Natural killer cell (primary cell): ENCODE results near the gene RASA1. TPM values are rescaled to one million over a fixed set of nuclear protein-coding genes. Genes with fewer than 3 reads are reported as not detected.

ENCODE experiments used
- ATAC-seq, 3 donors: fragments of 150-1000 bp in 2 of 3; fragments of 200-7000 bp in 1 of 3; cut with Tn5 transposase; 1 replicate in 1 of 3; 2 replicates in 2 of 3; pipeline ENCODE4 v1.10.0; 2021; ENCODE audit warnings: mild to moderate bottlenecking in 2 of 3, moderate library complexity in 2 of 3
- DNase-seq, 2 donors: peaks; one replicate each; pipeline versions ENCODE4 v3.0.0 to v3.0.0-alpha.2; 2013 to 2021; ENCODE audit warnings: mixed read lengths in 1 of 2
- H3K27ac ChIP-seq: one replicate; pipeline ENCODE4 v1.5.1; 2013; ENCODE audit warnings: mild to moderate bottlenecking, low read length
- H3K27me3 ChIP-seq: one replicate; pipeline ENCODE4 v1.6.1; 2013; ENCODE audit warnings: low read length; ENCODE audit not compliant: control insufficient read depth, insufficient read depth
- H3K36me3 ChIP-seq: one replicate; pipeline ENCODE4 v1.6.1; 2013; ENCODE audit warnings: low read length; ENCODE audit not compliant: control insufficient read depth, insufficient read depth
- H3K4me1 ChIP-seq: one replicate; pipeline ENCODE4 v1.6.1; 2013; ENCODE audit warnings: low read length; ENCODE audit not compliant: control insufficient read depth, insufficient read depth
- H3K4me3 ChIP-seq: one replicate; pipeline ENCODE4 v1.5.1; 2013; ENCODE audit warnings: low read length
- H3K9me3 ChIP-seq: one replicate; pipeline ENCODE4 v1.6.1; 2013; ENCODE audit warnings: low read length; ENCODE audit not compliant: control insufficient read depth, insufficient read depth
- H3K27ac Mint-ChIP-seq, 2 donors: one replicate each; pipeline ENCODE4 v1.8.0; 2022; ENCODE audit warnings: mild to moderate bottlenecking in 2 of 2, mixed read lengths in 2 of 2, moderate library complexity in 1 of 2
- H3K27me3 Mint-ChIP-seq, 2 donors: one replicate each; pipeline ENCODE4 v1.8.0; 2022; ENCODE audit warnings: low read depth in 2 of 2, mixed read lengths in 2 of 2
- H3K36me3 Mint-ChIP-seq: one replicate; pipeline ENCODE4 v1.8.0; 2022; ENCODE audit warnings: mixed read lengths
- H3K4me1 Mint-ChIP-seq, 2 donors: one replicate each; pipeline ENCODE4 v1.8.0; 2022; ENCODE audit warnings: mixed read lengths in 2 of 2
- H3K4me3 Mint-ChIP-seq: one replicate; pipeline ENCODE4 v1.8.0; 2022; ENCODE audit warnings: mild to moderate bottlenecking, moderate library complexity, mixed read lengths
- H3K9me3 Mint-ChIP-seq, 2 donors: one replicate each; pipeline ENCODE4 v1.8.0; 2022; ENCODE audit warnings: mixed read lengths in 2 of 2
- CTCF ChIP-seq: fragments of 200-600 bp; IDR thresholded peaks from one replicate; pipeline ENCODE4 v1.8.0; 2022; ENCODE audit warnings: antibody characterized with exemption
- WGBS: methylation state at CpG from one replicate; pipeline ENCODE4 v1.1.7; 2013; ENCODE audit warnings: missing lambda C conversion rate; ENCODE audit not compliant: insufficient coverage; 5-methylcytosine and 5-hydroxymethylcytosine counted together
- intact Hi-C: fragments of 100-400 bp; cut with micrococcal nuclease; formaldehyde crosslinking; loops from one replicate; pipeline ENCODE4 v1.14.2; 2022
- total RNA-seq, 4 donors: library from RNA; stranded (reverse); fragments of 120-200 nt in 1 of 4; gene quantifications; one replicate each; pipeline versions ENCODE4 v1.2.3 to v1.2.4, GENCODE V29; 2013 to 2022

The RASA1 gene
- total RNA-seq, 3 donors from 2014 or later (not counting 1 experiment from before 2014, with no cell fraction given), result 20.3 to 26.5 (median 21.2) TPM

GRCh38 chr5:87418506-87418905 is 150.8 kb downstream of the RASA1 start:
- intact Hi-C loops, result loop anchor here (10.0 kb wide), 1 partner anchor 726 kb away; no protein-coding TSS in a partner anchor
- Mint-ChIP-seq H3K9me3 (no peaks in the 10 kb centered on the region), H3K27me3 (peaks cover 10 to 35% of the 10 kb centered on the region in 2 donors)

GRCh38 chr5:87421307-87421706 is 153.6 kb downstream of the RASA1 start:
- Histone ChIP-seq H3K27me3 (no peaks in the 10 kb centered on the region), H3K27ac (no peak overlapping the region), H3K4me3 (no peak overlapping the region), H3K36me3 (no peaks in the 10 kb centered on the region), H3K4me1 (no peaks in the 10 kb centered on the region), H3K9me3 (no peaks in the 10 kb centered on the region)
- no peaks in the 10 kb centered on the region for H3K9me3 Mint-ChIP-seq
- H3K27me3 Mint-ChIP-seq, result peaks cover 2 to 32% of the 10 kb centered on the region in 2 donors
- no peak overlapping the region for H3K27ac Mint-ChIP-seq
- intact Hi-C loops, result no loop called here
- TF ChIP-seq CTCF, result no peak
- no peaks in the 10 kb centered on the region for H3K4me1 Mint-ChIP-seq
- no peak for ATAC-seq
- H3K4me3 Mint-ChIP-seq, result no peak overlapping the region
- DNase-seq, result no peak
- H3K36me3 Mint-ChIP-seq, result no peaks in the 10 kb centered on the region

More at GRCh38 chr5:87418506-87418905, 150.8 kb downstream of the RASA1 start:
- Mint-ChIP-seq H3K36me3 (no peaks in the 10 kb centered on the region), H3K27ac (no peak overlapping the region), H3K4me3 (no peak overlapping the region), H3K4me1 (no peaks in the 10 kb centered on the region)
- no peak overlapping the region for H3K27ac ChIP-seq
- ATAC-seq (no peak), DNase-seq (no peak)
- no peaks in the 10 kb centered on the region for H3K27me3 ChIP-seq
- TF ChIP-seq CTCF, result no peak
- H3K4me3 ChIP-seq, result no peak overlapping the region
- no peaks in the 10 kb centered on the region for H3K4me1 ChIP-seq
- H3K9me3 ChIP-seq, result no peaks in the 10 kb centered on the region
- no peaks in the 10 kb centered on the region for H3K36me3 ChIP-seq

- Histone ChIP-seq H3K36me3 (no peaks in the 10 kb centered on the region), H3K4me3 (no peak overlapping the region), H3K9me3 (no peaks in the 10 kb centered on the region), H3K4me1 (no peaks in the 10 kb centered on the region), H3K27me3 (no peaks in the 10 kb centered on the region), H3K27ac (no peak overlapping the region)
- H3K9me3 Mint-ChIP-seq, result no peaks in the 10 kb centered on the region
- H3K27me3 Mint-ChIP-seq, result peaks cover 7 to 28% of the 10 kb centered on the region in 2 donors
- WGBS, result no CpG with 5 or more reads among the region's 1 CpG
- no peak overlapping the region for H3K4me3 Mint-ChIP-seq
- H3K36me3 Mint-ChIP-seq, result no peaks in the 10 kb centered on the region
- no peaks in the 10 kb centered on the region for H3K4me1 Mint-ChIP-seq
- intact Hi-C loops, result no loop called here
- no peak overlapping the region for H3K27ac Mint-ChIP-seq
- ATAC-seq (no peak), DNase-seq (no peak)
- no peak for TF ChIP-seq CTCF
Observed at GRCh38 chr5:87423755-87424154, 156.1 kb downstream of the RASA1 start.

- Histone ChIP-seq H3K4me3 (no peak overlapping the region), H3K36me3 (no peaks in the 10 kb centered on the region), H3K4me1 (no peaks in the 10 kb centered on the region), H3K27me3 (no peaks in the 10 kb centered on the region), H3K27ac (no peak overlapping the region), H3K9me3 (no peaks in the 10 kb centered on the region)
- no peaks in the 10 kb centered on the region for H3K9me3 Mint-ChIP-seq
- ATAC-seq (no peak), DNase-seq (no peak)
- H3K4me3 Mint-ChIP-seq, result no peak overlapping the region
- no peak overlapping the region for H3K27ac Mint-ChIP-seq
- H3K27me3 Mint-ChIP-seq, result peaks cover 25 to 46% of the 10 kb centered on the region in 2 donors
- intact Hi-C loops, result loop anchor here (10.0 kb wide), 1 partner anchor 1264 kb away; no protein-coding TSS in a partner anchor
- no peak for TF ChIP-seq CTCF
- H3K36me3 Mint-ChIP-seq, result no peaks in the 10 kb centered on the region
- no peaks in the 10 kb centered on the region for H3K4me1 Mint-ChIP-seq
Observed at GRCh38 chr5:87430863-87431457, 163.3 kb downstream of the RASA1 start.
